ENCODE measurements around the gene ABHD8. TPM values are rescaled to one million over a fixed set of nuclear protein-coding genes. Genes with fewer than 3 reads are reported as not detected.

ABHD8 gene
- total and polyA plus RNA-seq, 2 experiments from 2014 or later, result 5.5 to 16.5 TPM

DNA sequence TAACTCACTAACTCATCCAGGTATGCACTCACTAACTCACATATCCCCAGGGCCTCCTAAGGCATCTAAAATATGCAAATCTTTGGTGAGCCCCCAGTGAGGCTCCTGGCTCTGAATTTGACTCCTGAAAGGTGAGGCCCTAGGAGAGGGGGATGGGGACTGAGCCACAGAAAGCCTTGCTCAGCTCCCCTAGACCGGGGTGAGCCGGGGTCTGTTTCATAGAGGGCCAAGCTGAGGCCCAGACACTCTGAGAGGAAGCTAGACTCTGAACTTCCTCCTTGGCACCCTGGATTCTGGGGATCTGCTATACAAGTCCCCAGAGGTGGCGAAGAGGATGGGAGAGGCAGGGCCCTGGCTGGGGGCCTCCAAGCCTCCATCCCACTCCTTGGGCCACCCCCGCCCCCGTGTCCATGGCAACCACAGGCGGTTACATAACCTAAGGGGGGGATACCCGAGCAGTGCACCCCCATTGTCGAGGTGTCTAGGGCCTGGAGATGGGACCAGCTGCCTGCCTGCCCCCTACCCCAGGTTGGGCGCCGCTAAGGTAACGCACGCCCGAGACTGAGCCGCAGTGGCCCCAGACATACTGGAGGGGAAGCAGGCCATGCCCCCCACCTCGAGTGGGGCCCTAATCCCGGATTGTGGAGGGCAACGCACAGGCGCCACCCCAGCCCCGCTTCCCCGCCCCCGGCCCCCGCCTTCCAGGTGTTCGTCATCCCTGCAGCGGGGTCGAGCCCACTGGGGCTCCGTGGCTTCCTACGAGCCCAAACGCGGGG lies 646 bp downstream of the ABHD8 start:
- Histone ChIP-seq H3K4me2 (peak overlapping the region; percentile 80), H3K36me3 (ENCODE audit: insufficient read depth) (no peaks in the 10 kb centered on the region), H3K79me2 (replicated peaks; ENCODE audit: insufficient read depth) (peaks cover 12% of the 10 kb centered on the region), H4K20me1 (replicated peaks; ENCODE audit: insufficient read depth) (peaks cover 3% of the 10 kb centered on the region; the same call in 1 of the 2 replicates), H3K4me1 (ENCODE audit: insufficient read depth) (peaks cover 34% of the 10 kb centered on the region), H3K27me3 (ENCODE audit: insufficient read depth) (no peaks in the 10 kb centered on the region), H3K27ac (ENCODE audit: low read depth) (peak overlapping the region; percentile 67; the same call in 1 of the 2 replicates), H3K4me3 (peak overlapping the region; percentile 74), H3K9me2 (ENCODE audit: insufficient read depth) (no peaks in the 10 kb centered on the region), H2AFZ (no peak overlapping the region), H3F3A (replicated peaks; ENCODE audit: low read depth) (peaks cover 36% of the 10 kb centered on the region)
- DNase-seq (ENCODE audit: low spot score) (peak; percentile 72), ATAC-seq (peak; percentile 9)
- Mint-ChIP-seq H3K4me1 (peaks cover 32% of the 10 kb centered on the region), H3K9me3 (peaks cover 7% of the 10 kb centered on the region; the same call in 2 of the 3 replicates), H3K4me3 (peak overlapping the region; percentile 70), H3K36me3 (ENCODE audit: low read depth) (peaks cover 19% of the 10 kb centered on the region), H3K27ac (0 out of 2 replicates have a peak overlapping the region, but pooled peaks have one; percentile 36), H3K27me3 (ENCODE audit: insufficient read depth, low read depth, poor library complexity) (peaks cover 18% of the 10 kb centered on the region)
- TF ChIP-seq JUNB (IDR thresholded peaks at IDR 0.05; ENCODE audit: unreplicated experiment) (no peak), CREB1 (CRISPR knock-in tag; IDR thresholded peaks at IDR 0.05; ENCODE audit: low read depth) (no peak)

- Mint-ChIP-seq H3K9me3 (peaks cover 10% of the 10 kb centered on the region), H3K4me1 (peaks cover 27% of the 10 kb centered on the region), H3K27ac (no peak overlapping the region), H3K4me3 (peak overlapping the region; percentile 20; the same call in 2 of the 3 replicates), H3K27me3 (ENCODE audit: insufficient read depth, low read depth, poor library complexity) (peaks cover 20% of the 10 kb centered on the region), H3K36me3 (ENCODE audit: low read depth) (peaks cover 25% of the 10 kb centered on the region)
- Histone ChIP-seq H3K36me3 (ENCODE audit: insufficient read depth) (no peaks in the 10 kb centered on the region; the same call in 1 of the 2 replicates), H3K27me3 (ENCODE audit: insufficient read depth) (no peaks in the 10 kb centered on the region), H3K4me2 (no peak overlapping the region), H2AFZ (no peak overlapping the region), H4K20me1 (replicated peaks; ENCODE audit: insufficient read depth) (peaks cover 3% of the 10 kb centered on the region), H3K9me2 (ENCODE audit: insufficient read depth) (no peaks in the 10 kb centered on the region), H3K27ac (ENCODE audit: low read depth) (no peak overlapping the region), H3K4me3 (no peak overlapping the region), H3F3A (replicated peaks; ENCODE audit: low read depth) (peaks cover 29% of the 10 kb centered on the region), H3K4me1 (ENCODE audit: insufficient read depth) (peaks cover 28% of the 10 kb centered on the region), H3K79me2 (replicated peaks; ENCODE audit: insufficient read depth) (peaks cover 7% of the 10 kb centered on the region)
- ATAC-seq, result no peak
- DNase-seq (ENCODE audit: low spot score), result no peak
- TF ChIP-seq NANOG (IDR thresholded peaks at IDR 0.05; ENCODE audit: borderline replicate concordance), result no peak
- TF ChIP-seq, protein P1, sequence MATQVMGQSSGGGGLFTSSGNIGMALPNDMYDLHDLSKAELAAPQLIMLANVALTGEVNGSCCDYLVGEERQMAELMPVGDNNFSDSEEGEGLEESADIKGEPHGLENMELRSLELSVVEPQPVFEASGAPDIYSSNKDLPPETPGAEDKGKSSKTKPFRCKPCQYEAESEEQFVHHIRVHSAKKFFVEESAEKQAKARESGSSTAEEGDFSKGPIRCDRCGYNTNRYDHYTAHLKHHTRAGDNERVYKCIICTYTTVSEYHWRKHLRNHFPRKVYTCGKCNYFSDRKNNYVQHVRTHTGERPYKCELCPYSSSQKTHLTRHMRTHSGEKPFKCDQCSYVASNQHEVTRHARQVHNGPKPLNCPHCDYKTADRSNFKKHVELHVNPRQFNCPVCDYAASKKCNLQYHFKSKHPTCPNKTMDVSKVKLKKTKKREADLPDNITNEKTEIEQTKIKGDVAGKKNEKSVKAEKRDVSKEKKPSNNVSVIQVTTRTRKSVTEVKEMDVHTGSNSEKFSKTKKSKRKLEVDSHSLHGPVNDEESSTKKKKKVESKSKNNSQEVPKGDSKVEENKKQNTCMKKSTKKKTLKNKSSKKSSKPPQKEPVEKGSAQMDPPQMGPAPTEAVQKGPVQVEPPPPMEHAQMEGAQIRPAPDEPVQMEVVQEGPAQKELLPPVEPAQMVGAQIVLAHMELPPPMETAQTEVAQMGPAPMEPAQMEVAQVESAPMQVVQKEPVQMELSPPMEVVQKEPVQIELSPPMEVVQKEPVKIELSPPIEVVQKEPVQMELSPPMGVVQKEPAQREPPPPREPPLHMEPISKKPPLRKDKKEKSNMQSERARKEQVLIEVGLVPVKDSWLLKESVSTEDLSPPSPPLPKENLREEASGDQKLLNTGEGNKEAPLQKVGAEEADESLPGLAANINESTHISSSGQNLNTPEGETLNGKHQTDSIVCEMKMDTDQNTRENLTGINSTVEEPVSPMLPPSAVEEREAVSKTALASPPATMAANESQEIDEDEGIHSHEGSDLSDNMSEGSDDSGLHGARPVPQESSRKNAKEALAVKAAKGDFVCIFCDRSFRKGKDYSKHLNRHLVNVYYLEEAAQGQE (IDR thresholded peaks at IDR 0.05; ENCODE audit: unreplicated experiment), result no peak
- no peak for TF ChIP-seq STAT1 (IDR thresholded peaks at IDR 0.05; ENCODE audit: unreplicated experiment)
- TF ChIP-seq, protein P2, sequence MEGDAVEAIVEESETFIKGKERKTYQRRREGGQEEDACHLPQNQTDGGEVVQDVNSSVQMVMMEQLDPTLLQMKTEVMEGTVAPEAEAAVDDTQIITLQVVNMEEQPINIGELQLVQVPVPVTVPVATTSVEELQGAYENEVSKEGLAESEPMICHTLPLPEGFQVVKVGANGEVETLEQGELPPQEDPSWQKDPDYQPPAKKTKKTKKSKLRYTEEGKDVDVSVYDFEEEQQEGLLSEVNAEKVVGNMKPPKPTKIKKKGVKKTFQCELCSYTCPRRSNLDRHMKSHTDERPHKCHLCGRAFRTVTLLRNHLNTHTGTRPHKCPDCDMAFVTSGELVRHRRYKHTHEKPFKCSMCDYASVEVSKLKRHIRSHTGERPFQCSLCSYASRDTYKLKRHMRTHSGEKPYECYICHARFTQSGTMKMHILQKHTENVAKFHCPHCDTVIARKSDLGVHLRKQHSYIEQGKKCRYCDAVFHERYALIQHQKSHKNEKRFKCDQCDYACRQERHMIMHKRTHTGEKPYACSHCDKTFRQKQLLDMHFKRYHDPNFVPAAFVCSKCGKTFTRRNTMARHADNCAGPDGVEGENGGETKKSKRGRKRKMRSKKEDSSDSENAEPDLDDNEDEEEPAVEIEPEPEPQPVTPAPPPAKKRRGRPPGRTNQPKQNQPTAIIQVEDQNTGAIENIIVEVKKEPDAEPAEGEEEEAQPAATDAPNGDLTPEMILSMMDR (conservative IDR thresholded peaks at IDR 0.05; ENCODE audit: low read depth in 2 of 2), result no peak
- TF ChIP-seq JUNB (IDR thresholded peaks at IDR 0.05; ENCODE audit: unreplicated experiment), result no peak
- no peak for TF ChIP-seq ZNF114 (CRISPR knock-in tag; IDR thresholded peaks at IDR 0.05)
- TF ChIP-seq POLR2AphosphoS5 (IDR thresholded peaks at IDR 0.05; ENCODE audit: low read depth), result no peak
These were observed 2.1 kb downstream of the ABHD8 start for GRCh38 chr19:17300992-17301619.
